GM23338 (cell line): Measurements from ENCODE around the gene KIAA0408. TPM values are rescaled to one million over a fixed set of nuclear protein-coding genes. Genes with fewer than 3 reads are reported as not detected.

Experiments used
- ETS1 ChIP-seq: IDR thresholded peaks from 2 replicates; pipeline ENCODE4 v1.6.1; 2016; ENCODE audit warnings: antibody characterized with exemption
- NANOG ChIP-seq: IDR thresholded peaks from 2 replicates; pipeline ENCODE4 v1.6.1; 2016; ENCODE audit warnings: antibody characterized with exemption, borderline replicate concordance
- REST ChIP-seq: IDR thresholded peaks from one replicate; pipeline ENCODE4 v1.6.1; 2018; ENCODE audit warnings: antibody characterized with exemption; ENCODE audit not compliant: unreplicated experiment
- ZNF462 ChIP-seq: fragments of 250-450 bp; sonication (Bioruptor Pico); IDR thresholded peaks from 2 replicates; pipeline ENCODE4 v1.5.0; 2020; ENCODE audit warnings: mild to moderate bottlenecking, moderate library complexity
- polyA plus RNA-seq: library from polyadenylated mRNA; unstranded; fragments of >200 nt; fragmentation: Nextera tagmentation; extraction: Ambion mirVana; gene quantifications from 2 replicates; pipeline ENCODE4 v1.2.1, GENCODE V29; 2016
- total RNA-seq: library from RNA; depleted of rRNA; stranded (reverse); fragments of >200 nt; shearing (Covaris generic); gene quantifications from 2 replicates; pipeline ENCODE4 v1.2.3, GENCODE V29; 2014

The KIAA0408 gene
- total and polyA plus RNA-seq, 2 experiments from 2014 or later, result 4.0 to 9.1 TPM

DNA sequence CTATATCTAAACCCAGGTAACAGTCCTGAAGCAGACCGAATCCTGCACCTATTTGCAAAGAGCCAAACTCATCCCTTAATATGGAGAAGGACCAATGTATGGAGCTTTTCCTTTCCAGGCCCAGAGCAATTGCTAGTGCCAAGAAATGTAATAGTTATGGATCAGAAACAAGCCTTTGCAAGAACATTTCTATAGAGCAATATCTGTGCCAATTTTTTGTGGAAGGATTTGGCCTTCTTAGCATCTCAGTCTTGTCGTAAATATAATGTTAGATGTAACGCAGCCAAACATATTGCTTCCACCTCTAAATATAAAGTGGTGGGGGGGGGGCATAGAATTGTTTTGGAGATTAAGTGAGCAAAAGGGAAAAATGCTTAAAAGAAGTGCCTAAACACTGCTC lies 2.7 kb downstream of the KIAA0408 start (continued):
- TF ChIP-seq ZNF462 (CRISPR knock-in tag) (no peak), REST (no peak), ETS1 (no peak), NANOG (no peak)
